Fibroblast of skin of abdomen (primary cell): ENCODE measurements around the gene PABPC1L2B. TPM values are rescaled to one million over a fixed set of nuclear protein-coding genes. Genes with fewer than 3 reads are reported as not detected.
"Not testable (repeated sequence)": the region's sequence is repeated elsewhere in the genome, so short reads cannot be mapped to it uniquely, and the experiment has no call there.

Source experiments
- DNase-seq: peaks from one replicate; pipeline ENCODE4 v3.0.0-alpha.2; 2013
- polyA plus RNA-seq, 2 experiments: library from polyadenylated mRNA; unstranded; fragments of 120-200 nt; gene quantifications; one replicate each; pipeline ENCODE4 v1.2.1, GENCODE V29; 2013; ENCODE audit not compliant: insufficient read length in 2 of 2

The PABPC1L2B gene
- not detected for polyA plus RNA-seq (2013, experiment 1 of 2; ENCODE audit: insufficient read length)
- not detected for polyA plus RNA-seq (2013, experiment 2 of 2; ENCODE audit: insufficient read length)

- not testable (repeated sequence) for DNase-seq
Measured at GRCh38 chrX:73002733-73003132, at the start of gene PABPC1L2B. PABPC1L2B (plus strand) TSS chrX:73002939; CDS start chrX:73003643, 704 bp downstream.

- DNase-seq = not testable (repeated sequence)
Measured at GRCh38 chrX:72959971-72960370, 42.8 kb upstream of the PABPC1L2B start.

- DNase-seq = not testable (repeated sequence)
Measured at GRCh38 chrX:72971859-72972258, 30.9 kb upstream of the PABPC1L2B start.

DNA sequence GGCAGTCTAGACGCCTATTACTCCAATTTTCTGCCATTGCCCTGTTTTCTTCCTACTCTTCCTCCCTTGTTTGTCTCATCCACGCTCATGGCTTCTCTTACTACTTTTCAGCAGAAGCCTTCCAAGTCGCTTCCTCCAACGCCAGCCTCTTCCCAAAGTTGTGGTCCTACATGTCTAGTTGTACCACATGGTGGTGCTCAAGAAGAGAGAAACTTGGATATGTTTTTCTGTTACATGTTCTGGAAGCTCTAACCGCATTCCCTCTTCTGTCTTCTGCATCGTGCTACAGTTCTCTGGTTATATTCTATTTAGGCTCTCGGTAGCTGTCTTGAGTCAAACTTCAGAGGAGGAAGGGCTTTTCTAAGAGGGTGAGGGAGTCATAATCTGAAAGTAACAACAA lies 27.9 kb upstream of the PABPC1L2B start:
- DNase-seq = not testable (repeated sequence)

GRCh38 chrX:72980894-72981469 lies 21.8 kb upstream of the PABPC1L2B start:
- DNase-seq = not testable (repeated sequence)

DNA sequence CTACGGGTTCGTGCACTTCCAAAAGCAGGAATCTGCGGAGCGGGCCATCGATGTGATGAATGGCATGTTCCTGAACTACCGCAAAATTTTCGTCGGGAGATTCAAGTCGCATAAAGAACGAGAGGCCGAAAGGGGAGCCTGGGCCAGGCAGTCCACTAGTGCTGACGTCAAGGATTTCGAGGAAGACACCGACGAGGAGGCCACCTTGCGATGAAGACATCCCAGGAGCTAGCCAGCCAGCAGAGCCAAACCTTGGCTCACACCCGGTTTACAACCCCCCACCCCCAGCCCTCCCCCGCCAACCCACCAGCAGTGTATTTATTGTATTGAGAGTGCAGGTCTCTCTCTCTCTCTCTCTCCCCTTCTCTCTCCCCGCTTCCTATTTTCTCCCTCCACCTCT lies 1.3 kb downstream of the PABPC1L2B start:
- not testable (repeated sequence) for DNase-seq

GRCh38 chrX:73021361-73022092 lies 18.8 kb downstream of the PABPC1L2B start:
- DNase-seq = no peak

GRCh38 chrX:73022093-73022445 lies 19.3 kb downstream of the PABPC1L2B start:
- not testable (repeated sequence) for DNase-seq

GRCh38 chrX:73028876-73029275 lies 26.1 kb downstream of the PABPC1L2B start:
- no peak for DNase-seq
